Nephron (organoid): Measurements from ENCODE around the gene TMPRSS4.

ENCODE experiments used
- H3K27ac Mint-ChIP-seq, 3 experiments: 2 replicates each; pipeline ENCODE4 v1.8.0; 2020; ENCODE audit warnings: mixed read lengths in 3 of 3, mild to moderate bottlenecking in 2 of 3, moderate library complexity in 1 of 3
- H3K27me3 Mint-ChIP-seq: 2 replicates; pipeline ENCODE4 v1.8.0; 2021; ENCODE audit warnings: low read depth, mild to moderate bottlenecking, moderate library complexity, mixed read lengths
- H3K36me3 Mint-ChIP-seq: 2 replicates; pipeline ENCODE4 v1.8.0; 2020; ENCODE audit warnings: low read depth, mixed read lengths
- H3K4me1 Mint-ChIP-seq: 2 replicates; pipeline ENCODE4 v1.8.0; 2020; ENCODE audit warnings: mixed read lengths
- H3K4me3 Mint-ChIP-seq, 3 experiments: 2 replicates each; pipeline ENCODE4 v1.8.0; 2020; ENCODE audit warnings: mild to moderate bottlenecking in 3 of 3, mixed read lengths in 3 of 3, moderate library complexity in 2 of 3
- H3K9me3 Mint-ChIP-seq: 2 replicates; pipeline ENCODE4 v1.8.0; 2020; ENCODE audit warnings: mixed read lengths
- TF ChIP-seq, protein P1 (sequence below), 3 experiments: fragments of 200-600 bp; sonication (generic); IDR thresholded peaks; one replicate each; pipeline ENCODE4 v1.5.0; 2021; ENCODE audit warnings: antibody characterized with exemption in 3 of 3; ENCODE audit not compliant: unreplicated experiment in 3 of 3

TMPRSS4 gene

DNA sequence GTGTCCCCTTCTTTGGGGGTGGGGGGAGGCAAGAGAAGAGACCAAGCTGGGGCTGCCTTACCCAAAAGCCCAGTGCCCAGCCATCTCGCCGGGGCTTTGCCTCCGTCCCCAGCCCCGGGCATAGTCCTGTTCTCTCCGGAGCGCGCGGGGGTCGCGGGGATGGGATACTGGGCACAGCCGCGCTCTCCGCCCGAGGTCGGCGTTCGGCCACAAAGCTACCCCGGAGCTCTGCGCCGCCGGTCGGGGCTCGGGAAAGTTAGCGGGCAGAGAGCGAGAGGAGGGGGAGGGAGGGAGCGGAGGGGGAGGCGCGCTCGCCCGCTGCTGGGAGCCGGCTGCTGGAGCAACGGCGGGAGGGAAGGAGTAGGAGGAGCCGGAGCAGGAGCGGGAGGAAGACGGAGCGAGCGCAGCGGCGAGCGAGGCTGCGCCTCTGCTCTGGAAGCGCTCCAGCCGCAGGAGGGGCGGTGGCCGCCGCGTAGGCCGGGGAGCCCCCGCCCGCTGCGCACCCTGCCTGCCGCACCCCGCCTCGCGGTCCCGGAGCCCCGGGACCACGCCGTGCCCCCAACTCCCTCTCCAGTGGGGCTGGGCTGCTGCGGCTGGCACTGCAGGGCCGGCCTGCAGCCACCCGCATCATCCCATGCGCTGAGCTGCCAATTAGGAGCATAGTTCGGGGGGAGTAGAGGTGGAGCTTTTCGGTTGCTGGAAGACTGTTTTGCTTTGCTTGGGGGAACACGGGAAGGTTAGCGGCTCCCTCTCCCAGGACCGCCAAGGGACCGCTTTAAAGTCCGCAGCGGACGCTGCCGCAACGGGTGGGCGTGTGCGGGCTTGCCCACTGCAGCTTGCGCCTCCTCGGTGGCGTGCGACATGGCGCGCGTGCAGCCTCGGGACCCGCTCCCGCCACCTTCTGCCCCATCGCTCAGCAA is 75.9 kb downstream of the TMPRSS4 start, which contains the start of gene SCN4B:
Gene SCN4B, minus strand, starts transcription at position 272 of the 920 bp plus-strand sequence. Its CDS starts 150 bp downstream, at position 122.
- Mint-ChIP-seq H3K36me3 (no peaks in the 10 kb centered on the region), H3K4me1 (peaks cover 30% of the 10 kb centered on the region), H3K27me3 (peaks cover 97% of the 10 kb centered on the region), H3K4me3 (peak within 1 kb of the TSS; percentile 82 to 84 (median 82)), H3K9me3 (no peaks in the 10 kb centered on the region), H3K27ac (no peak within 1 kb of the TSS)
- TF ChIP-seq, protein P1, sequence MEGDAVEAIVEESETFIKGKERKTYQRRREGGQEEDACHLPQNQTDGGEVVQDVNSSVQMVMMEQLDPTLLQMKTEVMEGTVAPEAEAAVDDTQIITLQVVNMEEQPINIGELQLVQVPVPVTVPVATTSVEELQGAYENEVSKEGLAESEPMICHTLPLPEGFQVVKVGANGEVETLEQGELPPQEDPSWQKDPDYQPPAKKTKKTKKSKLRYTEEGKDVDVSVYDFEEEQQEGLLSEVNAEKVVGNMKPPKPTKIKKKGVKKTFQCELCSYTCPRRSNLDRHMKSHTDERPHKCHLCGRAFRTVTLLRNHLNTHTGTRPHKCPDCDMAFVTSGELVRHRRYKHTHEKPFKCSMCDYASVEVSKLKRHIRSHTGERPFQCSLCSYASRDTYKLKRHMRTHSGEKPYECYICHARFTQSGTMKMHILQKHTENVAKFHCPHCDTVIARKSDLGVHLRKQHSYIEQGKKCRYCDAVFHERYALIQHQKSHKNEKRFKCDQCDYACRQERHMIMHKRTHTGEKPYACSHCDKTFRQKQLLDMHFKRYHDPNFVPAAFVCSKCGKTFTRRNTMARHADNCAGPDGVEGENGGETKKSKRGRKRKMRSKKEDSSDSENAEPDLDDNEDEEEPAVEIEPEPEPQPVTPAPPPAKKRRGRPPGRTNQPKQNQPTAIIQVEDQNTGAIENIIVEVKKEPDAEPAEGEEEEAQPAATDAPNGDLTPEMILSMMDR (IDR thresholded peaks at IDR 0.05; ENCODE audit: unreplicated experiment in 3 of 3), result no peak

- peak overlapping the region; percentile 80 to 84 (median 82) for H3K4me3 Mint-ChIP-seq
- H3K9me3 Mint-ChIP-seq, result no peaks in the 10 kb centered on the region
- H3K27ac Mint-ChIP-seq, result no peak overlapping the region
- TF ChIP-seq, protein P1 (IDR thresholded peaks at IDR 0.05; ENCODE audit: unreplicated experiment in 3 of 3), result no peak
- H3K4me1 Mint-ChIP-seq, result peaks cover 26% of the 10 kb centered on the region
- H3K36me3 Mint-ChIP-seq, result no peaks in the 10 kb centered on the region
- H3K27me3 Mint-ChIP-seq, result peaks cover 97% of the 10 kb centered on the region
Measured at GRCh38 chr11:118153516-118153915, 76.6 kb downstream of the TMPRSS4 start.

GRCh38 chr11:118153976-118154375 is 77.1 kb downstream of the TMPRSS4 start:
- Mint-ChIP-seq H3K27ac (no peak overlapping the region), H3K27me3 (peaks cover 97% of the 10 kb centered on the region), H3K4me3 (peak overlapping the region; percentile 80 to 84 (median 82)), H3K36me3 (no peaks in the 10 kb centered on the region), H3K9me3 (no peaks in the 10 kb centered on the region), H3K4me1 (peaks cover 22% of the 10 kb centered on the region)
- TF ChIP-seq, protein P1 (IDR thresholded peaks at IDR 0.05; ENCODE audit: unreplicated experiment in 3 of 3), result no peak

DNA sequence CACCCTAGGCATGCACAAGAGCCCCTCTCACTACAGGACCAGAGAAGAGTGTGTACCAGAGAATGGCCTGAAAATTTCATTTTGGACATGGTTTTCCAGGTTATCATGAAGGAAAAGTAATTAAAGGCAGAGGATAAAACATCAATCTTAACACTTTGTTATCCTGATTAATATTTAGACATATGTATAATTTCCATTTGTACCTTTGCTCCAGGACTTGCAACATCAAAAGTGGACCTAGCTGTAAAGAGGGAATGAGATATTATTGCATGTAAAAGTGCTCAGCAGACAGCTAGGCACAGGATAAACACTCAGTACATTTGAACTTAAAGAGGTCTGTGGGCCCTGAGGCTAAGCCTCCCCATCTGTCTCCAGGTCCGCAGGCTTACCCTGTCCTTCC is 77.8 kb downstream of the TMPRSS4 start:
- Mint-ChIP-seq H3K27ac (no peak overlapping the region), H3K36me3 (no peaks in the 10 kb centered on the region)

GRCh38 chr11:118155776-118156530 is 79.1 kb downstream of the TMPRSS4 start:
- Mint-ChIP-seq H3K27me3 (peaks cover 97% of the 10 kb centered on the region), H3K4me3 (peak overlapping the region in 2 of 3 experiments; percentile 21 to 32), H3K4me1 (peaks cover 20% of the 10 kb centered on the region), H3K36me3 (no peaks in the 10 kb centered on the region), H3K9me3 (no peaks in the 10 kb centered on the region), H3K27ac (peak overlapping the region in 1 of 3 experiments; percentile 60)
- TF ChIP-seq, protein P1 (IDR thresholded peaks at IDR 0.05; ENCODE audit: unreplicated experiment in 3 of 3), result no peak

More for the DNA sequence above, 77.8 kb downstream of the TMPRSS4 start:
- TF ChIP-seq, protein P1 (IDR thresholded peaks at IDR 0.05; ENCODE audit: unreplicated experiment in 3 of 3), result no peak
- Mint-ChIP-seq H3K4me3 (peak overlapping the region; percentile 80 to 84 (median 82)), H3K9me3 (no peaks in the 10 kb centered on the region), H3K27me3 (peaks cover 99% of the 10 kb centered on the region), H3K4me1 (peaks cover 20% of the 10 kb centered on the region)
